HG03039 (cell line): ENCODE results near the gene FAM110A.
"Not testable (repeated sequence)": the region's sequence is repeated elsewhere in the genome, so short reads cannot be mapped to it uniquely, and the experiment has no call there.

Experiments
- ATAC-seq: cut with Tn5 transposase; IDR thresholded peaks from one replicate; pipeline ENCODE4 v1.9.1; 2021; ENCODE audit warnings: mild to moderate bottlenecking, moderate library complexity; ENCODE audit not compliant: unreplicated experiment

The FAM110A gene

DNA sequence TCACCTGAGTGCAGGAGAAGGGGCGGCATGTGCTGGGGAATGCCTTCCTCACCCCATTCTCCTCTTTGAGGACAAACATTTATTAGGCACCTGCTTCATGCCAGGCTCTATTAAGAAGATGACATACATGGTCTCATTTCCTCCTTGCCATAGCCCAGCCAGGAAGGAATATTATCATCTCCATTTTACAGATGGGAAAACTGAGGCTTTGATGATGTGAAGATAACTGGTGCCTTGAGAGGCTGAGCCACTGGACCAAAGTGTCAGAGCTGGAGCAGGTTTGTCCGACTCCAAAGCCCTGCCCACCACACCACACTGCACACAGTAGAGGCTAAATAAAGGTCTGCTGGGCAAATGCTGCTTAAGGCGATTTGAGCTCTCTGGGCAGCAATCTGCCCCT is 37.2 kb downstream of the FAM110A start:
- no peak for ATAC-seq

DNA sequence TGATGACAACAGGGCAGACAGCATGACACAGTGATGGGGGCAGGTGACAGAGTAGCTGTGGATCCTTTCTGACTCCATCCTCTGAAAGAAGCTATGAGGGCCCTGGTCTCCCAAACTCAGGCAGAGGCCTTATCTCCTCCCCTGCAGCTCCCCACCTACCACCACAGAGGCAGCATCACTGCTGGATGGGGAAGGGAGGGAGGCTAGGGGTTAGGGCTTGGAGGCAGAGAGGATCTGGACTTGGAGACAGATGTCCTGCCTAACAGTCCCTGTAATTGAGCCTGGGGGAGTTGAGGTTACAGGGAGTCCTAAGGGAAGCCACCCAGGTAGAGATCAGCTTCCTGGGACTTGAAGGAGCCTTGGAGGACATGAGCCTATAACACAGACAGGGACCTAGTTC is 37.9 kb downstream of the FAM110A start:
- no peak for ATAC-seq

DNA sequence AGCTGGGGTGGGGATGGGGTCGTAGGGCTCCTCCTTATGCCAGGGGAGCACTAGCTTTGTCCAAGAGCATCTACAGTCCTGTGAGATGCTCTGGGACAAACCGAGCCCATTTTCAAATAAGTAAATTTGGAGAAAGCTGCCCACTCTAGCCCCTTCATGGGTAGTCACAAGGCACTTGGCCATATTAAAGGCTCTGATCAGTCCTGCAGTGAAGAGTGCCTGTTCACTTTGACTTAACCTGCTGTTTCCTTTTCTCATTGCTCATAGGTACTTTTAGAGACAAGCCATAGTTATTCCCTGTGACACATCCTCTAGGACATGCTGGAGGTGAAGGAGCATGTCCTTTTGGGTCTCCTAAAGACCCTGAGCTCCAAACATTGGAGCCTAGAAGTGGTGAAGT is 38.4 kb downstream of the FAM110A start:
- no peak for ATAC-seq

DNA sequence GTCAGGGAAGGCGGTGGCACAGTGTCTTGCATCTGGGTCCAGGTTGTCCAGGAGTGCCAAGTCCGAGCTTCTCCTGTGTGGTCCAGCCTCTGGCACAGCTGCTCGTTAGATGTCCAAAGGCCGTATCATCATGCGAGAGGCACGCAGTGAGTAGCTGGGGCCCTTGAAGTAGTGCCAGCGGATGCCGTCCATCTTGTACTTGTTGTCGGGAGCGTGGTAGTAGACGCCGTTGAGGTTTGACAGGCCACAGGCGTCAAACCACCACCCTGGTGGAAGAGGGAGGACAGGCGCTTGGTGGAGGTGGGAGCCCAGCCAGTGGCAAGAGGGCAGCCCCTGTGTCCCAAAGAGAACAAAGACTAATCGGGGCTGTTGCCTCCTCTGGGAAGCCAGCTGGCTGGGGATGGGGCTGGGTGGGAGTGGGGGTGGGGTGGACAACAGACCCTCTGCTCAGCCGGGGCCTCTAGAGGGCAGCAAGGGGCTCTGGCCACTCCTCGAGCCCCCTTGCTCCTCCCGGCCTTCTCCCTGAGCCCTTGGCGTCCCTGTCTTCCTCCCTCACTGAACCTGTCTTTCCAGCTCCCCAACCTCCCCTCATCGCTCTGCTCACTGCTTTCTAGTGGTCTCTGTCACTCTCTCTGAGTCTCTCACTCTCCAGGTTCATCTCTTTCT is 39.5 kb downstream of the FAM110A start:
- ATAC-seq: no peak

DNA sequence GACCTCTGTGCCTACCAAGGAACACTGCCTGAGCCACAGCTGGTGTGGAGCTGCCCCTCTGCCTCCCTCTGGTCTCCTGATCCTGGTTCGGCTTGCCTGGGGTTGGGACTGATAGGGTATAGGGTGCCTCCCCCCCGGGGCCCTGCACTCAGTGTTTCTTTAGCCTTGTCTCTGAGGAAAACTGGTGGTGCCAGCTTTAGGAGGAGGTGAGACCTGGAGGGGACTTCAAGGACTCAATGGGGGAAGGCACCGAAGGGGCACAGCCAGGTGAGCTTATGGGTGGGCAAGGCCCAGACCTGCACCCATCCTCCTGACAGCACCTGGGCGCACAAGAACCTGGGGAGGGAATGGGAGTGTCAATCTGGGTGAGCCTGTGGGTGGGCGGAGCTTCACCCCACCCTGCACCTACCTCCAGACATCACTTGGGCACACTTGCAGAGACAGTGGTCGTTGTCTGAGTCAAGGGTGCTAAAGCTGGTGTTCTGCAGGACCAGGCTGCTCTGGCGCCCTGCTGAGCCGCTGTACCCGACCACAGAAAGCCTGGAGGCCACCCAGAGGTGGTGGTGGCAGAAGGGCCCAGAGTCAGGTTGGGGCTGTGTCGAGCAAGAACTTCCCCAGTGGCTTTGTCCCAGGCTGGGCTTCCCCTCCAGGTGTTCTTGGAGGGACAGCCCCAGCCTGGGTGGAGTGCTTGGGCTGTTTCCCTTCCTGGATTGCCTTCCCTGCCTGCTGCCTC is 40.5 kb downstream of the FAM110A start:
- no peak for ATAC-seq

DNA sequence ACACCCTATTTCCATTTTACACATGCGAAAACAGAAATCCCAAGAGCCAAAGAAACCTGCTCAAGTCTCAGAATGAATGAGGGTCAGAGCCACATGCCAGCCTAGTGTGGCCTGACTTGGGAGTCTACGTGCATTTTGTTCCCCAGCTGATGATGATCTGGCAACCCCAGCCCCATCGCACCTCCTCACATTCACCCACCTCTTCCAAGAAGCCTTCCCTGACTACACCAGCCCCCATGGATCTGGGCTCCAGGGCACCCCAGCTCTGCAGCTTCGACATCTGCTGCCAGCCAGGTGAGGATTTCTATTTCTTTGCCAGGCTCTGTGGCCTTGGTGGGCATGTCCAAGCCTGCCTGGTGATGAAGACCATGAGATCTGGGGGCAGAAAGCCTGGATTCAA is 41.6 kb downstream of the FAM110A start:
- no peak for ATAC-seq

DNA sequence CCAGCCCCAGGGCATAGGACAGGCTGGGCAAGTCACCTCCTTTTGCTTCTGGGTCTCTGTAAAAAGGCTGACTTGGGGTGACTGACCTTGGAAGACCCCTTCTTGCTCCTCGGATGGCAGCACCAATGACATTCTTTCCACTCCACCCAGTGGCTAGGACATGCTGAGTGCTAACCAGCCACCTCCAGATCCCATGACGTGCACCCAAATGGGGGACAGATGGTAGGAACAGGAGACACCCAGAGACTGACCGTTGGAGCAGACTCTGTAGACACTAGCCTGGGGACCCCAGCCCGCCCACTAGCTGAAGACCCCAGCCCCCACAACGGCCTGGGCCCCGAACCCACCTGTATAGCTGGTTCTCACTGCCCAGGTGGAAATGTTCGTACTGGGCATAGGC is 44.3 kb downstream of the FAM110A start:
- ATAC-seq: no peak

DNA sequence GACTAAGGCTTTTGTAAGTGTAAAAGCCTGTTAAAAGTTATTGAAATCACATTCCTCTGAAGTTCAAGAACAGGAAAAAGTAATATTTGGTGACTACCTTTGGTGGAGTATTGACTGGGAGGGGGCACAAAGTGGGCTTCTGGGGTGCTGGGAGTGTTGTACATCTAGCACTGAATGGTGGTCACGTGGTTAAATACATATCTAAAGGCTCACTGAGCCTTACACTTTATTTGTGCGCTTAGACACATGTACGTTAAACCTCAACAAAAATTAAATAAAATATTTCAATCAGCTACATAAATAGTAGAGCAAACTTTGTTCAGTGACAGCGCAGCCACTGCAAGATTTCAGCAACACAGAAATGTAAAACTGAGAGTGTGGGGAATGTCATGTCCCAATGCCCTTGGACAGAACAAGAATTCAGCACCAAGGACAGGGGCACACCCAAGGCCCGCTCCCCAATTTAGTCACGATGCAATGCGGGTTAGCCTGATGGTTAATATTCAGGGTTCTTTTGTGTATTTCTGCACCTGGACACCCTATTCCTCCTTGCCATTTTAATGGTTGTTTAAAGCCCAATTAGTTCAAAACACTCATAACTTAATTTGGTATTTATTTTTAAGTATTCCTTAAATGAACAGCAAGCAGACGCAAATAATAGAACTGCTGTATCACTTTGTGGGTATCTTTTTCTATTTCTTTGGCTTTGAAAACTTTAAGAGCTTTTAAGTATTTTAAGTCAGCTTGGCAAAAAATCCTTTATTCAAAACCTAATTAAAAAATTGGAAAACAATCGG is 45.2 kb downstream of the FAM110A start:
- no peak for ATAC-seq

DNA sequence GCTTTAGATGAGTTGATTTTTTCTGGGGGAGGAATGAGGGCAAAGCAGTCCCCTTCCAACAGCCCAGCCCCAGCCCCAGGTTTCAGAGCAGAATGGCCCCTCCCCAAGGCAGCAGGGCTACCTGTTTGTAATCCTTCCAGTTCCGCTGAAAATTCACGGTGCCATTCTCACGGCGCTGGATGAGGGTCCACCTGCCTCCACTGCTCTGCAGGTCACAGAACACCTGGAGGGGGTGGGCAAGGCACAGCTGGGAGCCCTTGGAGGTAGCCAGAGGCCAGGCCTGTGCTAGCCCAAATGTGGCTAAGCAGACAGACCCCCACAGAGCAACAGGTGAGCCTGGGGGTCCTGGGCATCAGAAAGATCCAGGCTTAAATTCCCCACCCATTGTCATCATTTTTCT is 46.1 kb downstream of the FAM110A start:
- no peak for ATAC-seq

DNA sequence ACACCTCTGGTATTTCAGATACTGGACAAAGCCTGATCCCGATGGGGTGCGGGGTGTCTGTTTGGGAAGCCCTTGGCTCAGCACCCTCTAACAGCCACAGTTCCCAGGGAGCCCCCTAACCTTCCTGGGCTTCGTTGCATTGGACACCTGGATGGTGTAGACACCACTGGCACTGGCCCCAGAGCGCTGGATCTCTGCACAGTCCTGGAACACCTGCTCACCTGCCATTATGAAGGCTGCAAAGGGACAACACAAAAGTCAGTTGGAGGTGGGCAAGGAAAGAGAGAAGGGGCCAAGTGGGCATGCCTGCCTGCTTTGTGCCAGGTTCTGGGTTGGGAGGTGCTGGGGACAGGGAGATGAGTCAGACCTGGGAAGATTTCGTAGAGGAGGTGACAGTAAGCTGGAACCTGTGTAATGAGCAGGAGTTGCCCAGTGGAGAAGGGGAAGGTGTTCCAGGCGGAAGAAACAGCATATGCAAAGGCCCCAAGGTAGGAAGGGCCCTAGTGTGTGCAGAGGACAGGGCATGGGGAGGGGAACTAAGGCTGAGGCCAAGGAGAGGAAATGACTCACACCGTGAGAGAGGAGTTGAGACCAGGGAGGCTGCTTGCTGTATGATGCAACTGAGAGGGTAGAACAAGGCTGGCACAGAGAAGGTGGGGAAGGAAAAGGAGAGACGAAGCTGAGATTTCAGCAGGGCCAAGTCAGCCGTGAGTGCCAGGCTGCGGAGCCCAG is 47.7 kb downstream of the FAM110A start:
- no peak for ATAC-seq

DNA sequence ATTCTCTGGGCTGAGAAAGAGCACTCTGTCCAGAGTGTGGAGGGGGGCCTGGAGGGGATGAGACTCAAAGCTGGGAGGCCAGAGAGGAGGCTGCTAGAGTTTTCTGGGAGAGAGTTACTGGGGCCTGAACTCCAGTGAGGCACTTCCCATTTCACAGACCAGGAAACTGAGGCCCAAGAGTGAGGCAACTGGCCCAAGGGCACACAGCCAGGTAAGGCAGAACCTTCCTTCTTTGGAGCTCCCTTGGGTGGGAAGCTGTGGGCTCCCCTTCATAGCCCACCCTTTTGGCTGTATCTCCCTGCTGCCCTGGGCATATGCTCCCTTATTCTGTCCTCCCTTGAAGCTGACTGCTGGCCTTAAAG is 48.2 kb downstream of the FAM110A start:
- ATAC-seq: no peak

DNA sequence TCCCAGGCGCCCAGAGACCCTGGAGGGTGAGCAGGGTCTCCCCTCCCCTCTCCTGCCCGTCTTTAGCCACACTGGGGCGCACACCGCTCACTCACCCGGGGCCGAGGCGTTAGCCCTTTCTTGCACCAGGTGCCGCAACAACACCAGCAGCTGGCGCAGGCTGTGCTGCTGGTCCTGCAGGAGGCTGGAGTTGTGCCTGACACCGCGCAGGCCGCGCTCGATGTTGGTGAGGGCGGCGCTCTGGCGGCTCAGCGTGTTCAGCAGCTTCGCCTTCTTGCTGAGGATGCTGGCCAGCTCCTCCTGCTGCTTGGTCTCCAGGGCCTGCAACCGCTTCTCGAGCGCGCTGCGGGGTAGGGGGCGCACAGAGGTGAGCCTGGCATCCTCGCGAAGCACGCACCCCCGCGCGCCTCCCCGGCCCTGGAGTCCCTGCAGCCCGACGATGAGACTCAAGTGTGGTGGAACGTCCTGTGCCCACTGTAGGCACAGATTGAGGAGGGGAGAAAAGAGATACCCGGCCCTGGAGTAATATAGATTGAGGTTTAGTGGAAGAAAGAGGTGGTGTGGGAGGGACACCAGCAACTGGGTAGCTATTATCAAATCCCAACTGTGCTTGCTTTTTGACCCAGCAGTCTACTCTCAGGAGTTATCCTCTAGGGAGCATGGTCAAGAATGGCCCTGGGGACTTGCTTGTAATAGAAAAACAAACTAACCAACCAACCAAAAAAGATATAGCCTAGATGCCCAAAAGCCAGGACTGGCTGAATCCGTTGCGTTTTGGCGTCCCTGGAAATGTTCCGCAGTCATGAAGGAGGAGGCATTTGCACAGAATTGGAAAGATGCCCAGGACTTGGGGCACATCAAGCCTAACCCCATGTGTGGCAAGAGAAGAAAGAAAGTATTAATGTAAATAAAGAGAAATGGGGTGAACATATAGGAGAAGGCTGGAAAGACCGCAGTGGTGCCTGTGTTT is 51.8 kb downstream of the FAM110A start:
- ATAC-seq: no peak

DNA sequence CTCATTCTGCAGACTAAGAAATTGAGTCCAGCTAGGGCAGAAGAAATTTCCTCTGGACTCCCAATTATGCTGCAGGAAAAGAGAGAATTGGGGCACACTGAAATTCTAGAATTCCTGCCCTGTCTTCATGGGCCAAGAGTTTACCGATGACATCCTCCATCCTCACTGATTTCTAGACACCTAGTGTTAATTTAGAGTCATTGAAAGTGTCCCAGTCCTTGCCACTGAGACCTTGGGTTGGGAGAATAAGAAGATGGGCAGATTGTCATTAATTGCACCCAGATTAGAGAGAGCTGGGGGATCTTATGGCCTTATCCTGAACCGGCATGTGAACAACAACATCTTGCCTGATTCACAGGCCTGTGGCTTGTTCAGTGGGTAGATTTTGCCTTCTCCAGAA is 53.6 kb downstream of the FAM110A start:
- ATAC-seq: no peak

DNA sequence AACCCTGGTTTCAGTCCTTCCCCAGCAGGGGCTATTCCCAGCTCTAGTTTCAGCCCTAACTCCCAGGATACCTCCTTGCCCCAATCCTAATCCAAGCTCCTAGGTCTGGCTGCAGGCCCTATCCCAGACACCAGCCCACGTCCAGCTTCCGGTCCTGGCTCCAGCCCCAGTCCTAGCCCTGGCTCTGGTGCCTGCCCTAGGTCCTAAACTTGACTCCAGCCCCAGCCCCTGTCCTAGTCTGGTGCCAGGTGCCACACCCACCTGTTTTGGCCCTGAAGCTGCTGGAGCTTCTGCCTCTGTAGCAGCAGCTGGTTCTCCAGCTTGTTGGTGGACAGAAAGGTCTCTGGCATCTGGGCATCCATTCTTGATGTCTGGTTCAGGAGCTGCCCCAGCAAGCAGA is 54.5 kb downstream of the FAM110A start:
- ATAC-seq: no peak

DNA sequence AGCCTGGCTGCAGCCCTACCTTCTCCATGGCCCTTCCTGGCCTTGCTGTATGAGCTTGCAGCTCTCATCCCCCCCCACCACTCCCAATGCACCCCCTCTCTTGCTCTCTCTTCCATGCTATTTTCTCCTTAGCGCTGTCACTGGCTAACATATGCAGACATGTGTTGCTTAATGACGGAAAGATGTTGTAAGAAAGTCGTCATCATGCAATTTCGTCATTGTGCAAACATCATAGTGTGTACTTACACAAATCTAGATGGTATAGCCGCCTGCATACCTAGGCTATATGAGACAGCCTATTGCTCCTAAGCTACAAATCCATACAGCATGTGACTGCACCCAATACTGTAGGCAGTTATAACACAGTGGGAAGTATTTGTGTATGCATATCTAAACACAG is 55.6 kb downstream of the FAM110A start:
- ATAC-seq: no peak

DNA sequence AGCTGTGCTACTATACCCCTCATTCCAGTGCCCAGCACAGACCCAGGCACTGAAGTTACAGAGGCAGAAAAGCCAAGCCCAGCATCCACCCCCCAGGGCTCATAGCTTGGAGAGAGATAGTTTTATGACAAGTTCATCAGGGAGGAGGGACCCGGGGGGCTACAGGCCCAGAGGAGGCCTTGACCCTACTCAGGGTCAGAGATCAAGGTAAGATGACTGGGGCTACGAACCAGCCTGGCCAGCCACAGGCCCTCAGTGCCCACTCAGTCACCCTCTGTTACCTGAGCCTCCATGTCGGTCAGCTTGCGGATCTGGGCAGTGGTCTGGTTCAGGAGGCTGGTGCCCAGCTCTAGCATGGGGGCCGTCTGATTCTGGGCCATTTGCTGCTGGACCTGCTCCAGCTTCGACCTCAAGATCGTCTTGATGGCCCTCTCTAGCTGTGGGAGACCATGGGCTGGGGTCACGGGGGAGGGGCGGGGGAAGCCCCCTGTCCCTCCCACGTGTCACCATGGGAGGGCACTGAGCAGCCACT is 56.5 kb downstream of the FAM110A start:
- ATAC-seq: no peak

DNA sequence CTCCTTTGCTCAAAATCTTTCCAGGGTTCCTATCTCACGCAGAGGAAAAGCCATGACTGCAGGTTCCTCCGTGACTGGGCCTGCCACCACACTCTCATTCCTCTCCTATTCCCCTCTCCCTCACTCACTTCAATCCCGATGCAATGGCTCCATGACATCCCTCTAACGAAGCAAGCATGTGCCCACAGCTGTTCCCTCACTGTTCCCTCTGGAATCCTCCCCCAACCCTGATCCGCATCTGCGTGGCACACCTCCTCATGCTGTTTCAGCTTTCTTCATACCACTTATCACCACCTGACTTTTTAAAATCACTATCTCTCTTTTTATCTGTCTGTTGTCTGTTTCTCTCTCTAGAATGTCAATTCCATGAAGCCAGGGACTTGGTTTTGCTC is 57.1 kb downstream of the FAM110A start:
- ATAC-seq: no peak

DNA sequence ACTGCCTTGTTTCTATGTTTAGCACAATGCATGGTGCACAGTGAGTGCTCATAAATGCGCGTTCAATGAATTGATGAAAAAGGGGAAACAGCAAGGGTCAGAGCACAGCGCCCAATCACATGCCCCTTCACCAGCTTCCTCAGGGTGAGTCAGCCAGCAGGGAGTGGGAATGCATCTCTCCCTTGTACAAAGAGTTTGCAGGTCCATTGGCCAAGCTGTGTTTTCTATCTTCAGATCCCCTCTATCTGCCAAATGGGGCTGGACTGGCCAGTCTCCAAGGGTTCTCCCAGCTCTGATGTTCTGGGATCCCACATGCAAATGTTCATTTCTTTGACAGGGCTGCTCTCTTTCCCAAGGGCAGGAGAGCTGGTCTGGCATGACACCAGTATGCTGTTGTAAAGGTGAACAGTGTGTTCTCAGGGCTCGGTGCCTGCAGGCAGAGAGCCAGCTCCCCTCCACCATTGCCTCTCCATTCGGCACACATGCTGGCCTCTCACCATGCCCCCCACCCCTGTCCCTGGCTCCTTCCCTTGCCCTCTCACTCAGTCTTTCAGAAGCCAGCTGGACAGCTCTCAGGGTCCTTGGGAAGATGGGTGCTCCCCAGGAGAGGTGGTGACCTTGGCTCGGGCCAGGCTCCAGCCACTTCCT is 57.7 kb downstream of the FAM110A start:
- ATAC-seq: no peak

DNA sequence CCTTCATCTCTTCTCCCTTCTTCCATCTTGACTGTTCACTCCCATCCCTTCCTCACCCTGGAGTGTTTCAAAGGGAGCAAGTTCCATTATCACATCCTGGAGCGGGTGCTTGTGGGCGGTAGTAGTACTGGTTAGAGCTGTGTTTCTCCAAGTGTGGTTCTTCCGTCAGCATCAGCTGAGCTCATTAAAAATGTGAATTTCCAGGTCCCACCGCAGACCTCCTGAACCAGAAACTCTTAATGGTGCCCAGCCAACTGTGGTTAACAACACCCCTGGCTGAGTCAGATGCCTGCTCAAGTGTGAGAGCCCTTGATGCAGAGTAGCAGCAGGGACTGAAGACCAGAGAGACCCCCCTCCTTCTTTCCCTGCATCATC is 58.2 kb downstream of the FAM110A start:
- no peak for ATAC-seq

DNA sequence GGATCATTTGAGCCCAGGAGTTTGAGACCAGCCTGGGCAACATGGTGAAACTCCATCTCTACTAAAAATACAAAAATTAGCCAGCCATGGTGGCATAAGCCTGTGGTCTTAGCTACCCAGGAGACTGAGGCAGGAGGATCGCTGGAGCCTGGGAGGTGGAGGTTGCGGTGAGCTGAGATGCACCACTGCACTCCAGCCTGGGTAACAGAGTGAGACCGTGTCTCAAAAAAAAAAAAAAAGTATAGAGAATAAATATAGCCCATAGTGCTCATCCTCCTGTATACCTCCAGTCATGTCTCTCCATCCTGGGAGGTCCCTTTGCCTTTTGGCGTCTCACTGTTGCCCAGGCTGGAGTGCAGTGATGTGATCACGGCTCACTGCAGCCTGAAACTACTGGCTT is 58.9 kb downstream of the FAM110A start:
- not testable (repeated sequence) for ATAC-seq
